Breast epithelium (tissue), 3 donors: ENCODE measurements around the gene BNIP1.

ENCODE experiments used
- CTCF ChIP-seq, 3 donors: fragments of 450-650 bp; IDR thresholded peaks; one replicate each; pipeline ENCODE4 v1.5.1; 2016 to 2017; ENCODE audit warnings: antibody characterized with exemption in 3 of 3, mild to moderate bottlenecking in 3 of 3, moderate library complexity in 3 of 3
- POLR2A ChIP-seq: fragments of 450-650 bp; IDR thresholded peaks from one replicate; pipeline ENCODE4 v1.6.1; 2016; ENCODE audit warnings: antibody characterized with exemption, mild to moderate bottlenecking, moderate library complexity
- POLR2AphosphoS5 ChIP-seq, 3 donors: sonication (generic); formaldehyde crosslinking; IDR thresholded peaks; one replicate each; pipeline ENCODE4 v1.6.1; 2017; ENCODE audit warnings: antibody characterized with exemption in 3 of 3

- TF ChIP-seq CTCF (IDR thresholded peaks at IDR 0.05) (no peak), POLR2AphosphoS5 (IDR thresholded peaks at IDR 0.05) (no peak), POLR2A (no peak)
Measured at GRCh38 chr5:173099461-173099860, 44.9 kb upstream of the BNIP1 start.
